ENCODE data around the gene RBM14. TPM values are rescaled to one million over a fixed set of nuclear protein-coding genes. Genes with fewer than 3 reads are reported as not detected.

RBM14 gene
- total RNA-seq, 4 donors from 2014 or later: 25.8 to 49.3 (median 39.6) TPM

DNA sequence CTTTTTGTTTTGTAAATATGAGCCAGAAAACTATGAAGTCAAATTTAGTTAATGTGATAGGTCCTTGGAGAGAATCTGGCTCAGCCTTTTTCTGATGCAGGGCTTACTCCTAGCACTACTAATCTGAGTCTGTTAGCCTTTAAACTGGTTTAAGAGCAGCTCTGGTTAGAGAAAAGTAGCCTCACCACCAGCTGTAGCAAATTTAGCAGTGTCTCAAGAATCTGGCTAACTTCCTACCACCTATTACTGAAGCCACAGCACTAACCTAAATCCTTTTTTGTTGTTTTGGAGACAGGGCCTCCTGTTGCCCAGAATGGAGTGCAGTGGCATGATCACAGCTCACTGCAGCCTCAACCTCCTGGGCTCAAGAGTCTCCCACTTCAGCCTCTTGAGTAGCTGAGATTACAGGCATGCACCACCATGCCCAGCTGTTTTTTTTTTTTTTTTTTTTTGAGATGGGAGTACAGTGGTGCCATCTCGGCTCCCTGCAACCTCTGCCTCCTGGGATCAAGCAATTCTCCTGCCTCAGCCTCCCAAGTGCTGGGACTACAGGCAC is 47.4 kb downstream of the RBM14 start:
- TF ChIP-seq, protein P1, sequence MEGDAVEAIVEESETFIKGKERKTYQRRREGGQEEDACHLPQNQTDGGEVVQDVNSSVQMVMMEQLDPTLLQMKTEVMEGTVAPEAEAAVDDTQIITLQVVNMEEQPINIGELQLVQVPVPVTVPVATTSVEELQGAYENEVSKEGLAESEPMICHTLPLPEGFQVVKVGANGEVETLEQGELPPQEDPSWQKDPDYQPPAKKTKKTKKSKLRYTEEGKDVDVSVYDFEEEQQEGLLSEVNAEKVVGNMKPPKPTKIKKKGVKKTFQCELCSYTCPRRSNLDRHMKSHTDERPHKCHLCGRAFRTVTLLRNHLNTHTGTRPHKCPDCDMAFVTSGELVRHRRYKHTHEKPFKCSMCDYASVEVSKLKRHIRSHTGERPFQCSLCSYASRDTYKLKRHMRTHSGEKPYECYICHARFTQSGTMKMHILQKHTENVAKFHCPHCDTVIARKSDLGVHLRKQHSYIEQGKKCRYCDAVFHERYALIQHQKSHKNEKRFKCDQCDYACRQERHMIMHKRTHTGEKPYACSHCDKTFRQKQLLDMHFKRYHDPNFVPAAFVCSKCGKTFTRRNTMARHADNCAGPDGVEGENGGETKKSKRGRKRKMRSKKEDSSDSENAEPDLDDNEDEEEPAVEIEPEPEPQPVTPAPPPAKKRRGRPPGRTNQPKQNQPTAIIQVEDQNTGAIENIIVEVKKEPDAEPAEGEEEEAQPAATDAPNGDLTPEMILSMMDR (IDR thresholded peaks at IDR 0.05; ENCODE audit: low read depth): no peak

DNA sequence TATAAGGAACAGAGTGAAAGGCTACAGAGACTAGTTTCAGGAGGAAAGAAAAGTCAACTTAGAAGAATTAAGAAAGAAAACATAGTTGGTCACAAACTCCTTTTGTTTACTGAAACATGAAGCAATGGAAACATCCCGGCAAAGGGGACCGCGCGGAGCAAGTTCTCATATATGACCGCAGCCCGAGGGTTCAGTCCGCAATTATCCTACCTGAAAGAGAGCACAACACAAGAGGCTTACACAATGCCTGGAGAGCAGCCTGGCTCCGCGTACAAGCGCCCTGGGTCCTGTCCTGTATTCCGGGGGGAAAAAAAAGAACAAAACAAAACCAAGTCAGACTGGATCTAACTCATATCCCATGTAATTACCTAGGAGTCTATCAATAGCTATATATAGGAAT is 48.9 kb downstream of the RBM14 start:
- TF ChIP-seq, protein P1 (IDR thresholded peaks at IDR 0.05; ENCODE audit: low read depth): no peak

DNA sequence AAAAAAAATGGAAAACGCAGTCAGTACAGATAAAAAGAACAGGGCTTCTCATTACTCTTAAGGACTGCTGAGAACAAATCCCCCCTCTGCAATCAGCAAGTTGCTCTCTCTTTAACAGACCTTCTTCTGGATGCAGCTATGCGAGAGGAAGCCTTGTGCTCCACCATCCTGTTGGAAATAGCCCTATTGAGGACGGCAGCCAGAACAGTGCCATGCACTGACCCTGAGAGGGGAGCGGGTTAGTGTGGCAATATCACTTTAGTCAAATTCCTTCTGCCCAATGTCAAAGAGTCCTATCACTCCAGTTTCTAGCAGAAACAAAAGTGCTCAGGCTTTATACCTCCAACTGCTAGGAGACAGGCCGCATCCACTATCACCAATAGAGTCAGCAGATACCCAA is 54.4 kb downstream of the RBM14 start:
- TF ChIP-seq, protein P1 (IDR thresholded peaks at IDR 0.05; ENCODE audit: low read depth): no peak

DNA sequence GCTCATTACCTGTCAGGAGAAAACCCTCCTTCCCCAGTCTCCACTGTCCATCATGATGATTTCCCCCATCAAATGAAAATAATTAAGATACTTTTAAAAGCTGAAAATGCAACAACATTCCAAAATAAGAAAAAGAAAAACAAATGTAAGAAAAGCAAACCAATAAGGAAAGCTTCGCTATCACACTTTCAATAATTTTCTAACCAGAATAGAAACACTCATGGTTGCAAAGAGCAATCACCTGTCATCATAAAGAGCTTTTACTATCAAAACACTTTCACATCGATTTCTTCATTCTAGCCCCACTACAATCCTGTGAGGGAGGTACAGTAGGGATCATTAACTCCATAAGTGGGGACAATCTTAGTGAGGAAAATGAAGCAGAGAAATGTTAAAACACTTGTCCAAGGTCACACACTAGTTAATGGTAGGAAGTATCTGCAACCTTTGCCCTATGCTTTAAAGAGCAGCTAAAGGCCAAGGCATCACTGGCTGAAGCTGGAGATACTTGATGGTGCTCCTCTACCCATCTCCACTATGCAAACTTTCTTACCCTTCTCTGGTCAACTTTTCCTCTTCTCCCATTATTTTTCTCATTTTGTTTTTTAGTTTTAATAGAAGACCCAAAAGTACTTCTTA is 58.7 kb downstream of the RBM14 start:
- TF ChIP-seq, protein P1 (IDR thresholded peaks at IDR 0.05; ENCODE audit: low read depth): no peak

DNA sequence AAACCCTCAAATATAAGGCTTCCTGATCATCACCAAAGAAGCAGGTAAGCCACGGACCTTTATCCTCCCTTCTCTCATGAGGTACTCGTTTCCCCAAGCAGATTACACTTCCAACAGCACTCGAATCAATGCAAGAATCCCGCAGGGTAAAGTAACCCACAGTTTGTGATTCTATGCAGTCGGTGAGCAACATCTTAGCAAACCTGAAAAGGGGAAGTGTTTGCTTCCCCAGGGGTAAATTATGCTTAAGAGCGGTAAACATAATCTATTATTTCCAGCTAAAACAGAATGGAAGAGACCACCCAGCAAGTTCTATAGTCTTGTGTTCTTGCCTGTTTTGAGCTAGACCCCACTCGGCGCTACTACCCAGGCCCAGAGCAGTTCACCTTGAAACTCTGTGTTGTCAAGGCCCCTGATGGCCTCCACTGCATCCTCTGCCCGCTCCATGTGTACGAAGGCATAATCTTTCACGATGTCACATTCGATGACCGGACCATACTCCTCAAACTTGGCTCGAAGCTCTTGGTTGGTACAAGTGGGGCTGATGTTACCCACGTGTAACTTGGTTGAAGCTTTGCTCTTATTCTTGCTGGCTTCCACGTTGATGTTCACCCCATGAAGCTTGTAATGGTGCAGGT is 60.0 kb downstream of the RBM14 start:
- TF ChIP-seq, protein P1 (IDR thresholded peaks at IDR 0.05; ENCODE audit: low read depth): no peak

Small RNA genes within 50 kb of the gene (small RNA-seq; reads per million reads assigned to genes)
- not detected for gene RNU4-39P

Other genes with a start within 250 kb of the RBM14 start
- 10 to 100 TPM in 2 of 4 donors, 1 to 10 TPM in 2; 3.7 to 30.7 (median 15.5) TPM for gene SLC29A2, start 244.9 kb upstream of the RBM14 start, total RNA-seq
- gene NPAS4, start 195.6 kb upstream of the RBM14 start, total RNA-seq: not detected
- gene MRPL11, start 177.8 kb upstream of the RBM14 start, total RNA-seq: 10 to 100 TPM; 26.7 to 41.8 (median 39.6) TPM
- 10 to 100 TPM in 3 of 4 donors, 1 to 10 TPM in 1; 8.0 to 16.6 (median 12.6) TPM for gene PELI3, start 149.7 kb upstream of the RBM14 start, total RNA-seq
- 10 to 100 TPM; 12.6 to 17.8 (median 15.7) TPM for gene DPP3, start 136.2 kb upstream of the RBM14 start, total RNA-seq
- gene BBS1, start 106.0 kb upstream of the RBM14 start, total RNA-seq: 10 to 100 TPM; 25.5 to 53.7 (median 39.3) TPM
- gene ZDHHC24, start 70.6 kb upstream of the RBM14 start, total RNA-seq: 10 to 100 TPM in 3 of 4 donors, 1 to 10 TPM in 1; 4.4 to 16.4 (median 12.5) TPM
- under 1 TPM in 1 of 4 donors, not detected in 3; 0.22 TPM for gene ACTN3, start 69.7 kb upstream of the RBM14 start, total RNA-seq
- 100 to 1,000 TPM in 3 of 4 donors, 10 to 100 TPM in 1; 55.9 to 196 (median 121) TPM for gene CTSF, start 48.0 kb upstream of the RBM14 start, total RNA-seq
- gene CCDC87, start 23.6 kb upstream of the RBM14 start, total RNA-seq: under 1 TPM in 1 of 4 donors, not detected in 3; 0.17 TPM
- gene CCS, start 23.4 kb upstream of the RBM14 start, total RNA-seq: 10 to 100 TPM; 17.6 to 35.6 (median 24.0) TPM
- gene RBM4, start 22.1 kb downstream of the RBM14 start, total RNA-seq: 10 to 100 TPM; 51.7 to 93.3 (median 68.6) TPM
- gene RBM4B, start 61.3 kb downstream of the RBM14 start, total RNA-seq: 10 to 100 TPM in 1 of 4 donors, 1 to 10 TPM in 3; 3.9 to 10.2 (median 9.0) TPM
- 10 to 100 TPM in 1 of 4 donors, 1 to 10 TPM in 3; 1.9 to 15.3 (median 5.2) TPM for gene SPTBN2, start 112.6 kb downstream of the RBM14 start, total RNA-seq
- 10 to 100 TPM in 3 of 4 donors, 1 to 10 TPM in 1; 8.8 to 13.4 (median 11.7) TPM for gene RCE1, start 226.8 kb downstream of the RBM14 start, total RNA-seq
- gene LRFN4, start 240.4 kb downstream of the RBM14 start, total RNA-seq: 10 to 100 TPM in 2 of 4 donors, 1 to 10 TPM in 2; 6.8 to 21.5 (median 9.8) TPM

Measured in subcutaneous adipose tissue (tissue), 4 donors.